Peyer's patch (tissue), 4 donors: ENCODE data around the gene NELFB.

Source experiments
- POLR2A ChIP-seq, 2 donors: fragments of 450-650 bp; IDR thresholded peaks; one replicate each; pipeline ENCODE4 v1.5.1; 2017; ENCODE audit warnings: antibody characterized with exemption in 2 of 2, mild to moderate bottlenecking in 2 of 2, moderate library complexity in 2 of 2
- TF ChIP-seq, protein P1 (sequence below), 6 experiments: fragments of 450-650 bp in 4 of 6; fragments of 200-600 bp in 2 of 6; sonication (generic) in 1 of 6; IDR thresholded peaks; one replicate each; pipeline ENCODE4 v1.5.1; 2017 to 2019; ENCODE audit warnings: antibody characterized with exemption in 6 of 6, mild to moderate bottlenecking in 3 of 6, moderate library complexity in 1 of 6

DNA sequence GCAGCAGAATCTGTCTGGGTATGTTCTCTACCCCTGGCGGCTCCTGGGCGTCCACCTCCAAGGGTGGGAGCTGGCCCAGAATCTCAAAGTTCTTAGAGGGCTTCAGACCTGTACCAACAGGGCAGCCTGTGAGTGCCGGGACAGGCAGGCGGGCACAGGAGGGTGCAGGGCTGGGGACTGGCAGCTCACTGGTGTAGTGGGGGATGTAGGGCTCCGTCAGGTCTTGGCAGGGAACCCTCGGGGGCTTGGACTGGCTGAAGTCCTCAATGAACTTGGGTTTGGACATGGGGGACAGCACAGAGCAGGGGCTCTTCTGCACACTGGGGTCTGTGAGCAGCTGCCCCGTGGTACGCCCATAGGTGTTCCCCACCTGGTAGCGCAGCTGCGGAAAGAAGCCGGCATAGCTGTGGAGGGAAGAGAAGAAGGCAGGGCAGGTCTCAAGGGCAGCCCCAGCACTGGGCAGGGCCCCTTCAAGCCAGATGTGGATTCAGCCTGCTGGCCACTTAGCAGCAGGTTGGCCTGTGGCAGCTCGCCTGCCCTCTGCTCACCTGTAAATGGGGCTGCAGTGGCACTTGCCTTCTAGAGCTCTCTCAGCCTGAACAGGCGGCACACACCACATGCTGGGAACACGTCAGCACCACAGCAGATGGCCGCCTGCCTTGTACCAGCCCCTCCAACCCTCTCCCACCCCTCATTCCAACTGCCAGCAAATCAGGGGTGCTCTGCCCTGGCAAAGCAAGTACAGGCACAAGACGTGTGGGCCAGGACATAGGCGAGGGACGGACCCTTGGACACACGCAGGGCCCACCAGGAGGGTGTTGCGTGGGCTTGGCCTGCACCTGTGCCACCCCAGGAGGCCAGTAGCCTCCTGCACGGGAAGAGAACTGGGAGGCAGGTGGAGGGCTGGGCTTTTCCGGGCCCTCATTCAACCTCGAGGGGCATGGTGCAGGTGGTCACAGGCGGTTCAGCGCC, 9.4 kb upstream of the NELFB start:
- TF ChIP-seq, protein P1, sequence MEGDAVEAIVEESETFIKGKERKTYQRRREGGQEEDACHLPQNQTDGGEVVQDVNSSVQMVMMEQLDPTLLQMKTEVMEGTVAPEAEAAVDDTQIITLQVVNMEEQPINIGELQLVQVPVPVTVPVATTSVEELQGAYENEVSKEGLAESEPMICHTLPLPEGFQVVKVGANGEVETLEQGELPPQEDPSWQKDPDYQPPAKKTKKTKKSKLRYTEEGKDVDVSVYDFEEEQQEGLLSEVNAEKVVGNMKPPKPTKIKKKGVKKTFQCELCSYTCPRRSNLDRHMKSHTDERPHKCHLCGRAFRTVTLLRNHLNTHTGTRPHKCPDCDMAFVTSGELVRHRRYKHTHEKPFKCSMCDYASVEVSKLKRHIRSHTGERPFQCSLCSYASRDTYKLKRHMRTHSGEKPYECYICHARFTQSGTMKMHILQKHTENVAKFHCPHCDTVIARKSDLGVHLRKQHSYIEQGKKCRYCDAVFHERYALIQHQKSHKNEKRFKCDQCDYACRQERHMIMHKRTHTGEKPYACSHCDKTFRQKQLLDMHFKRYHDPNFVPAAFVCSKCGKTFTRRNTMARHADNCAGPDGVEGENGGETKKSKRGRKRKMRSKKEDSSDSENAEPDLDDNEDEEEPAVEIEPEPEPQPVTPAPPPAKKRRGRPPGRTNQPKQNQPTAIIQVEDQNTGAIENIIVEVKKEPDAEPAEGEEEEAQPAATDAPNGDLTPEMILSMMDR (IDR thresholded peaks at IDR 0.05) = no peak
- no peak for TF ChIP-seq POLR2A (IDR thresholded peaks at IDR 0.05)
